ENCODE data around the gene REEP6.
"Not testable (repeated sequence)": the region's sequence is repeated elsewhere in the genome, so short reads cannot be mapped to it uniquely, and the experiment has no call there.

Gene REEP6

GRCh38 chr19:1522838-1523237, 31.9 kb downstream of the REEP6 start:
- no peak for DNase-seq (ENCODE audit: low read depth in 2 of 2)

- no peak for DNase-seq (ENCODE audit: low read depth in 2 of 2)
These were observed 32.7 kb downstream of the REEP6 start, which contains the start of gene PLK5 for GRCh38 chr19:1523412-1524286. Gene PLK5, plus strand, starts transcription at chr19:1524077. Its CDS starts 2,920 bp downstream, at chr19:1526997.

DNA sequence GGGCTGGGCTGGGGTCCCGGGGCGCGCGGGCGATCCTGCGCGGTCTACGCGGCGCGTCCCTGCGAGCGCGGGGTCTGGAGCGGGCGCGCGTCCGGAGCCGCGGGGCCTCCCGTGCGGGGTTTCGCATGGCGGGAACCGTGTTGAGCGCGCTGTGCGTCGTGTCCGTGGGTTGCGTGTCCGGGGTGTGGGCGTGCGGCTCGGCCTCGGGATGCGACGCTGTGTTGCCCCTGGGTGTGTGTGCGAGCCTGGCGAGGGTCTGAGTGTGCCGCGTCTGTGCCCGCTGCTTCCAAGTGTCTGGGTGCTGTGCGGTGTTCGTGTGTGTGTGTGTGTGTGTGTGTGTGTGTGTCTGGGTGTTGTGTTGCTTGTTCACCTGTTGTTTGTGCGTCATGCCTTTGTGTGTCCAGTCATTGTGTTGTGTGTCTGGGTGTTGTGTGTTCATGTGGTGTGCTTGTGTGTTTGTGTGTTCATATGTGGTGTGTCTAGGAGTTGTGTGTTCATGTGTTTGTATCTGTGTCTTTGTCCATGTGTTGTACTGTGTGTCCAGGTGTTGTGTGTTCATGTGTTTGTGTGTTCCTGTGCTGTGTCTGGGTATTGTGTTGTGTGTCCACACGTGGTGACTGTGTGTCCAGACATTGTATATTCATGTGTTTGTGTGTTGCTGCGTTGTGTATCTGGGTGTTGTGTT, 33.4 kb downstream of the REEP6 start:
- no peak for DNase-seq (ENCODE audit: low read depth in 2 of 2)

- no peak for DNase-seq (ENCODE audit: low read depth in 2 of 2)
These were observed 34.0 kb downstream of the REEP6 start for GRCh38 chr19:1524972-1525325.

- no peak for DNase-seq (ENCODE audit: low read depth in 2 of 2)
These were observed 34.4 kb downstream of the REEP6 start for GRCh38 chr19:1525343-1525742.

DNA sequence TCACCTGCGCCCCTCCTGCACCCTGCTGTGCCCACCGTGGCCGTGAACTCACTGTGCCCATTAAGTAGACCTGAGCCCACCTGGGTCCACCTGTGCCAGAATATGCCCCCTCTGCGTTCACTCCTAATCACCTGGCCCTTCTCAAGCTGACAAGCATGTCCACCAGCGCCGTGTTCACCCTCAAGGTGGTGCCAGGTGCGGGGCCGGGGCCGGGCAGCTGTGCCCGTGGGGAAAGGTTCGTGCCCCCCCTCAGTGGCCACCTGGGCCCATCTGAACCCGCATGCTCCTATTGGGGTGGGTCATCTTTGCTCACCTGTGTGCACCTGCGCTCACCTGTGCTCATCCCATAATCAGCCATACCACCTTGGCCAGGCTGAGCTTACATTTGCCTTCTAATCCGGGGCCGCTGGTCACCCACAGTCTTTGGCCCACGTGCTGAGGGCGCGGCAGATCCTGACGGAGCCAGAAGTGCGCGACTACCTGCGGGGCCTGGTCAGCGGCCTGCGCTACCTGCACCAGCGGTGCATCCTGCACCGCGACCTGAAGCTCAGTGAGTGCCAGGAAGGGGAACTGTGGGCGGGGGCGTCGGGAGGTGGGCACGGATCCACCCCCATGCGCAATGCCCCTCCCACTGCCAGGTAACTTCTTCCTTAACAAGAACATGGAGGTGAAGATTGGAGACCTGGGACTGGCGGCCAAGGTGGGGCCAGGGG, 35.2 kb downstream of the REEP6 start:
- DNase-seq (ENCODE audit: low read depth in 2 of 2), result no peak

DNA sequence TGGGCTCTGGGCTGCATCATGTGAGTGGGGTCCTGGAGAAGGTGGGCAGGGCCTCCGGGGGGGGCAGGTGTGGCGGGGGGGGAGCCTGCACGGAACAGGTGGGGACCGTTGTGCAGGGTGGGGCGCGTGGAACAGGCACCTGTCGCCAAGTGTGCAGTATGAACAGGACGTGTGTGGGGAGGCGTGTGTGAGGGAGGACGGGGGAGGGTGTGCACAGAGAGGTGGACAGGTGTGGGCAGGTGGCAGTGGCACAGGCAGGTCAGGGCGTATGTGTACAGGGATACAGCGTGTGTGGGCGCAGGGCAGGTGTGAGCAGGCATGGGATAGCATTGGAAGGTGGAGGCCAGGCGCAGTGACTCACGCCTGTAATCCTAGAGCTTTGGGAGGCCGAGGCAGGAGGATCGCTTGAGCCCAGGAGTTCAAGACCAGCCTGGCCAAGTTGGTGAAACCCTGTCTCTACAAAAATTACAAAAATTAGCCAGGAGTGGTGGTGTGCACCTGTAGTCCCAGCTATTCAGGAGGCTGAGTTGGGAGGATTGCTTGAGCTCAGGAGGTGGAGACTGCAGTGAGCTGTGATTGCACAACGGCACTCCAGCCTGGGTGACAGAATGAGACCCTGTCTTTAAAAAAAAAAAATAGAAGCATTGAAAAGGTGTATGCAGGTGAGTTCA, 36.1 kb downstream of the REEP6 start:
- no peak for DNase-seq (ENCODE audit: low read depth in 2 of 2)

- no peak for DNase-seq (ENCODE audit: low read depth in 2 of 2)
These were observed 36.8 kb downstream of the REEP6 start for GRCh38 chr19:1527650-1528309.

- no peak for DNase-seq (ENCODE audit: low read depth in 2 of 2)
These were observed 37.8 kb downstream of the REEP6 start for GRCh38 chr19:1528596-1529429.

DNA sequence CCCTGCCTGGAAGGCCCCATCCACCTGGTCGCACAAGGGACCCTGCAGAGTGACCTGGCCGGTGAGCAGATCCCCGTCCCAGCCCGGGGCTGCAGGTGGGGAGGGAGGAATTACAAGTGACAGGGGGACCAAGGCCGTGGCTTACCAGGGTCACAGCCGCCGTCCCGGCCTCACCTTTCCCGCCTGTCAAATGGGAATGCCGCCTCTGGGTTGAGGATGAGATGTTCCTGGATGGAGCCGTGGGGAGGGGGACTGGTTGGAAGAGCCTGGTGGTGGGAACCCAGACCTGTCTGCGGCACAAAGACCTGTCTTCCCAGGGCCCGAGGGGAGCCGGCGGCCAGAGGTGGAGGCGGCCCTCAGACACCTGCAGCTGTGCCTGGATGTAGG, 38.4 kb downstream of the REEP6 start:
- DNase-seq (ENCODE audit: low read depth in 2 of 2), result no peak

- DNase-seq (ENCODE audit: low read depth in 2 of 2), result not testable (repeated sequence)
These were observed 39.9 kb downstream of the REEP6 start for GRCh38 chr19:1530856-1531255.

DNA sequence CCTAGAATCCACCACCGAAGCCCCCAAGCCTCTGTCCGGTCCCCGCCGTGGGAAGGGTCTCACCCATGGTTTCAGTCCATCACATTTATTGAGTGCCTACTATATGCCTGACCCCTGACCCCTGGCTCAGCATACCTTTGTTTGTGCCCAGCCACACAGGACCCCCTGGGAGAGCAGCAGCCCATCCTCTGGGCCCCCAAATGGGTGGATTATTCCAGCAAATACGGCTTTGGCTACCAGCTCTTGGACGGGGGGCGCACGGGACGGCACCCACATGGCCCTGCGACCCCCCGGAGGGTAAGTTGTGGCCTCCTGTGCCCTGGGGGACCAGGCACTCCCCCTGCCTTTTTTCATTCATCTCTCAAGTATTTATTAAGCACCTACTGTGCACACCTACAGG, 40.6 kb downstream of the REEP6 start:
- DNase-seq (ENCODE audit: low read depth in 2 of 2), result no peak

DNA sequence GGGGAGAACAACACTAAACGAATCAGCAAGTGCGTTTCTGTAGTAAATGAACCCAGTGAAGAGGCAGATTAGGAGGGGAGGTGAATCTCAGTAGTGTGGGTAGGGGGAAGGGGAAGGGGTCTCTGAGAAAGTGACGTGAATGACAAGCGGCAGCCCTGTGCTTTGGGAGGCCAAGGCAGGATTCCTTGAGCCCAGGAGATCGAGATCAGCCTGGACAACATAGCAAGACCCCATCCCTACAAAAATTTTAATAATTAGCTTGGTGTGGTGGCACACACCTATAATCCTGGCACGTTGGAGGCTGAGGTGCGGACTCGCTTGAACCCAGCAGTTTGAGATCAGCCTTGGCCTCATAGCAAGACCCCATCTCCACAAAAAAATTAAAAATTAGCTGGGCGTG, 41.0 kb downstream of the REEP6 start:
- DNase-seq (ENCODE audit: low read depth in 2 of 2), result no peak

GRCh38 chr19:1533510-1534150, 42.6 kb downstream of the REEP6 start:
- DNase-seq (ENCODE audit: low read depth in 2 of 2), result no peak

GRCh38 chr19:1534972-1535371, 44.0 kb downstream of the REEP6 start:
- no peak for DNase-seq (ENCODE audit: low read depth in 2 of 2)

GRCh38 chr19:1535699-1536098, 44.7 kb downstream of the REEP6 start:
- not testable (repeated sequence) for DNase-seq (ENCODE audit: low read depth in 2 of 2)

DNA sequence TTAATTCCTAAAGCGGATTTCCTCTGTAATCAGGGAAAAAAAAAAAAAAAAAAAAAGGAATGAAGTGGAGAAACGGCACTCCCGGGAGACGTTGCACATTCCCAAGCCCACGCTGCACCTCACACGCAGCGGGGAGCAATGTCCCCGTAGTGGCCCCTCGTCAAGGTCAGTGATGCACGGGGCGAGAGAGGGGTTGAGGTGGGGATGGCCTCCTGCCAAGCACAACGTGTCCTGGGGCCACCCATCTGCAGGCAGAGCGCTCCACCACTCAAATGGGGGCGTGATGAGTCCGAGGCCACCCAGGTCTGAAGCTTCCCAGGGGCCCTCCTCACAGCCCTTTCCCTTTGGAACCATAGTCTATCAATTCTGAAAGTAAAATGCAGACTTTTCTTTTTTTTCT, 48.0 kb downstream of the REEP6 start:
- DNase-seq (ENCODE audit: low read depth in 2 of 2), result no peak

GRCh38 chr19:1539749-1540148, 48.8 kb downstream of the REEP6 start:
- DNase-seq (ENCODE audit: low read depth in 2 of 2), result not testable (repeated sequence)

DNA sequence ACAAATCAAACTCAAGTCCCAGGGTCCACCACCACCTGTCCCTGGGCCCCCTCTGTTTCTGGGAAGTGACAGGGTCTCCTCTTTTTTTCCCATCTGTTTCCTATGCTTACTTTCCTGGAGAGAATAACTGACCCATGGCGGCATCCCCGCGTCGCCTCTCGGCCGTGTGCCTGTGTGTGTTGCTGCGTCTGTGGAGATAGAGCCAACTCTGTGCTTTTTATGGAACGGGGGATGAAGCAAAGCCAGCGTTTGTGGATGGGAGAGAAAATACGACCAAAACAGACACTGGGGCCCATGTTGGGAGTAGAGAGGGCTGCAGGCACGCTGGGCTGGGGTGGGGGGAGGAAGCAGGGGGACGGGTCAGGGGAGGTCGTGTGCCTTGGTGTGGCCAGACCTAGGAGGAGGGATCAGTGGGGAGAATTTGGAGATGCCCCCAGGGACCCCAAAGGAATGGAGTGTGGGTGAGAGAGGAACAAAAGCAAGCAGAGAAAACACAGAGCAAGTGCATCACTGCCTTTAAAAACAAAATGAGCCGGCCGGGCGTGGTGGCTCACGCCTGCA, 49.5 kb downstream of the REEP6 start:
- no peak for DNase-seq (ENCODE audit: low read depth in 2 of 2)

All from stimulated activated CD8-positive, alpha-beta memory T cell treated with anti-CD3 and anti-CD28 coated beads, Interleukin-2, amount 100 ng/mL, for 48 hours (primary cell).